ENCODE data around the gene ATP8A2.
A peak's percentile ranks its signal among the peaks of the same experiment; 100 is the strongest.

Gene ATP8A2

DNA sequence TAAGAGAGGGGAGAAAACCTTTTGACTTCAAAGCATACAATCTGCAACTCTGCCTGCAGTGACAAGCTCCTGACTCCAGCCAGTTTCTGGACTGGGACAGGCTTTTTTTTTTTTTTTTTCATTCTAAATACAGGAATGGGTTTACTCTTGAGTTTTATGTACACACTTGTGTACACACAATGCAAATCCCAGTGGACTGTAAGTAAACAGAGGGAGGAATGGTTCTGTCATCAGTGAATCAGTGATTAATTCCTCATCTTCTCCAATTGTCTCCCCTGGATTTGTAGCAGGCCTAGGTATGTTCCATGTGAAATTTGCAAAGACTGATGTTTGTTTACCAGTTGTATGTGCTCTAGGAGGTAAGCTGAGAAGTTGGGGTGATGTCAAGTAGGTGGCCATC lies 495.3 kb downstream of the ATP8A2 start:
- DNase-seq = no peak

- no peak for DNase-seq
Measured at GRCh38 chr13:25868490-25868889, 496.7 kb downstream of the ATP8A2 start.

DNA sequence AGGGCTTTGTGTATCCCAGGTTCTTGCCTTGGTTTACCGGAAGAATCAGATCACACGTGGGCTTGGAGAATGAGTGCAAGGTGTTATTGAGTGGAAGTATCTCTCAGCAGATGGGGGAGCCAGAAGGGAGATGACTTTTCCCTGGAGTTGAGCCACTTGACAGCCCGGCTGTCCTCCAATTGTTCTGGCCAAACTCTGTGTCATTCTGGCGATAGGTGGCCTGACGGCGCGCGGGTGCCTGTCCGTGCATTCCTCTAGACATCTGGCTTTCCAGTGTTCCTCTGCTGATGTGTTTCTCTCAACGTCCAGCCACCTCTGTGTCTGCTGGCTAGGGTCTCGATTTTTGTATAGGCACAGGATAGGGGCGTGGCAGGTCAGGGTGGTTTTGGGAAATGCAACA lies 498.2 kb downstream of the ATP8A2 start:
- DNase-seq = no peak

GRCh38 chr13:25871389-25872125 lies 499.8 kb downstream of the ATP8A2 start:
- DNase-seq = no peak

DNA sequence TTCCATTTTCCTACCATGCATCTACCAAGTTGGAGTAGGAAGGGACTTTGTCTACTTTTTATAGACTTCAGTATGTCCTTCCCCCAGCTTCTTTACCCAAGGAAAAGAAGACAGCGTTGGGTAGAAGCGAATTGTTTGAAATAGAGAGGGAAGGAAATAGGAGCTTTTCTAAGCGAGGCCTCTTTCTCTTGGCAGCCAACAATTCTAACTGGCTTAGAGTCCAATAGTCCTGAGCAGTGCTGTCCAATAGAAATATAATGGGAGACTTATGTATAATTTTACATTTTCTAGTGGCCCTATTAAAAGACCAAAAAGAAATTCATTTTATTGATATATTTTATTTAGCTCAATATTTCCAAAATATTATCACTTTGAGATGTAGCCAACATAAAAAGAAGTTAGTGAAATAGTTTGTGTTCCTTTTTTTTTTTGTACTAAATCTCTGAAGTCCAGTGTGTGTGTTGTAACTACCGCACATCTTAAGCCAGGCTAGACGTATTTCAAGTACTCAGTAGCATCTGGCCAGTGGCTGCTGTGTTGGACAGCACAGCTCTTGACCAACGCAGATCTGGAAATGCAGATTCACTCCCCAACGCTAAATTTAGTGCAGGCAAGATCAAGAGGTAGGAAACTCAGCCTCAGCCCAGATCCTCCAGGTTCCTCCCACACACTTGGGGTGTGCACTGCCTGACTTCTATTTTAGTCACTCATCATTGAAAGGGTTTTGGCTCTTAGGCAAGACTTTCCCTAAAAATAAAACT lies 500.9 kb downstream of the ATP8A2 start:
- DNase-seq = no peak

DNA sequence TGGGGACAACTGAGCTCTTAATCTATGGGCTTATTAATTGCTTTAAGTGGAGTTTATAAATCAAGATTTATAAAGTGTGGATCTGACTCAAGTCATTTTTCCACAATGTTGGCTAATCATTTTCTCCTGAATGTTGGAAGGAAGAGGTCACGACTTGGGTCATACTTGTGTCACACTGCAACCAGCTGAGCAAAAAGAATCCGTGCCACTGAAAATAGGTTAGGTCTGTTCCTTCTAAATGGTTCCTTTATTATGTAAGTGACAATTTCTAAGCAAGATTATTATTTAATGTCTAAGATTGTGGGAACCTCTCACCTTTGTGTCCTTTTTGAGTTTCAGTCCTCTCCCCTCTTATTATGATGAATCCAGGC lies 501.5 kb downstream of the ATP8A2 start:
- DNase-seq = no peak

DNA sequence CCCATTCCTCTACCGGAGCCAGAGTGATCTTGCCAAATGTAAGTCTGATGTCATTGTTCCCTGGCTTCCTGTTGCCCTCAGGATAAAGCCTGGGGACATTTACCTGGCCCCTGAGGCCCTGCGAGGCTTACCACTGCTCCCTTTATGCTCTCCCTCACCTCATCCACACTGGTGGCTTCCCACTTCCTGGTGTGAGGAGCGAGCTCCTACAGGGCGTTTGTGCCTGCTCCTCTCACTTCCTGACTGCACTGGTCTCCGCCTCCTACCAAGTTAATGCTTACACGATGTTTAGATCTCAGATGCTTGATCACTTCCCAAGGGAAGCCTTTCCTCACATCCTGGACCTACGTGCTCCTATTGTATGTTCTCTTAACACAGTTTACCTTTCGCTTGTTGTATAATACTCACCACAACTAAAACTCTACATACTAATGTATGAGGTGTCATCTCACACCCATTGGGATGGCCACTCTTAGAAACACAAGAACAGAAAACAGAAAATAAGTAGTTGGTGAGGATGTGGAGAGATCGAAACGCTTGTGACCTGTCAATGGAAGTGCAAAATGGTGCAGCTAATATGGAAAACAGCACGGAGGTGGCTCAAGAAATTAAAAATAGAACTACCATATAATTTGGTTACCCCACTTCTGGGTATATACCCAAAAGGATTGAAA lies 502.4 kb downstream of the ATP8A2 start:
- no peak for DNase-seq

DNA sequence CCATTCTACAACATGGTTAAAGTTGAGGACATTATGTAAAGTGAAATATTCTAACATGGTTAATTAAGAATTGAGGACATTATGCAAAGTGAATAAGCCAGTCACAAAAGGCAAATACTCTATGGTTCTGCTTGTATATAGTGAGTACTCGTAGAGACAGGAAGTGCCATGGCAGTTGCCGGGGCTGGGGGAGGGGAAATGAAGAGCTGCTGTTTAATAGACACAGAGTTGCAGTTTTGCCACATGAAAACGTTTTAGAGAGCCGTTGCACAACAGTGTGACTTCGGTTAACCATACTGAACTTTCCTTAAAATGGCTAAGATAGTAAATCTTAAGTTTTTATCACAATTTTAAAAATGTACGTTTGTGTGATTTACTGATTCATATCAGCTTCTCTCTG lies 503.1 kb downstream of the ATP8A2 start:
- DNase-seq = peak; percentile 68 to 74

- DNase-seq = no peak
Measured at GRCh38 chr13:25876247-25876646, 504.5 kb downstream of the ATP8A2 start.

DNA sequence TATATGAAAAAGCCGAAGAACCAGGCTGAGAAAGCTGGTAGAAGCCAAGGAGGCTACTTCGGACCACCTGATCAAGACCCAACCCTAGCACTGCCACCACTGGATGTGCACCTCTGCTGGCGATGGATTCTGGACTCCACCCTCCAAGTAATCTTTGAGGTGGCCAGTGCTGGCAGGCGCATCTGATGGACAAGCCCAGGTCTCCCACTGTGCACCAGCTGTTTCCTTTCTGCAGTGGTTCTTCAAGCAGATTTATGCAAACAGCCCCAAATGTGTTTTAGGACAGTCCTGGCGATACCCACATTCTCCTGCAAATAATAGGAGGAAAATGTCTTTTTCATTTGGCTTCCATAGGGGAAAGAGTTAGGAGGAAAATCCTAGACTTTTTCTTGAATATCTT lies 507.7 kb downstream of the ATP8A2 start:
- no peak for DNase-seq

DNA sequence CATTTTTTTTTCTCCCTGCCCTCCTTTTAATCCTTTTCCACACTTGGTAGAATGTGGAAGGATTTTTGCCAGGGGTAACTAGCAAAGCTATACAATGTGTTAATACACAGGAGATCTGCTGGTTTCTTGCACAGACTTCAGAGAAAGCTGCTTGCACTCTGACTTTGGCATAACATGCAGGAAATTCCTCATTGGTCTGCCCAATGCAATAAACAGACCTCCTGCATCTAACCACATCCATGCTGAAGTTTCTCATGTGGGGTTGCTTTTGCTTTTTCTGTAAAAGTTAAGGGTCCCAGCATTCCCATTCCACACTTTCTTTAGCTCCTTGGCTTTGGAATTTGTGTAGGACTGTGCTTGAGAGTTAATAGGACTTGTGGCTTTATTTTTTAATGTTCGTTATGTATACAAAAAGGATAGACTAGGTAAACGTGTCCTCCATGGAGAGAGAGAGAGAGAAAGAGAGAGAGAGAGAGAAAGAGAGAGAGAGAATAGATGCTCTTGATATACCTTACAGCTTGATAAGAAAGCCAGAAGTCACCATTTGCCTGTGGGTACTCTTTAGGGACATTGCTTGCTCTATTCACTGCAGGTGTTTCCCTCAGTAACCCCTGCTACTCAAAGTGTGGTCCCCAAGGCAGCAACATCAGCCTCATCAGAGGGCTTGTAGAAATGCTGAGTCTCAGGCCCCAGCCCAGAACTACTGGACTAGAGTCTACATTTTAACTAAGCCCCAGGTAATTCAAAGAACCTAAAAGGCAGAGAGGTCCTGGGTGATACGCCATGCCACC lies 509.6 kb downstream of the ATP8A2 start:
- no peak for DNase-seq

DNA sequence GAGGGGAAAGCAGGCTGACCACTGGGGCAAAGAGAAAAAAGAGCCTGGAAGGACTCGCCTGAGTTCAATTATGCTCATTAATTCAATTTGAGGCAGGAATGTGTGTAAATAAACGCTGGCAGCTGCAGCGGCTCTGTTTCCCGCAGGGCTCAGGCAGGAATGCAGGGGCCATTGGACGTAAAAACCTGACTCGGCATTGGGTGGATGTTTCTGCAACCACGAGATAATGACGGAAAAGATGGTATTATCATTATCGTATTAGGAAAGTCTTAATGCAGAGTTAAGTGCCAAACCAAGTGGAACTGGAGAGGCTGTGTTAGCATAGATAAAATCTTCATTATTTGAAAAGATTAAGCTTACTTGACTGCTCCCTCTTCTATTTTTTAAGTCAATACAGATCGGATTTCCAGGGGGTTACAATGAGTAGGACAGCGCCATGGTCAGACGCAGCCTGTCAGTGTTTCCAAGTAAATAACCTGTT lies 510.2 kb downstream of the ATP8A2 start:
- DNase-seq = no peak

GRCh38 chr13:25882466-25883357 lies 510.9 kb downstream of the ATP8A2 start:
- no peak for DNase-seq

GRCh38 chr13:25885418-25885817 lies 513.6 kb downstream of the ATP8A2 start:
- no peak for DNase-seq

DNA sequence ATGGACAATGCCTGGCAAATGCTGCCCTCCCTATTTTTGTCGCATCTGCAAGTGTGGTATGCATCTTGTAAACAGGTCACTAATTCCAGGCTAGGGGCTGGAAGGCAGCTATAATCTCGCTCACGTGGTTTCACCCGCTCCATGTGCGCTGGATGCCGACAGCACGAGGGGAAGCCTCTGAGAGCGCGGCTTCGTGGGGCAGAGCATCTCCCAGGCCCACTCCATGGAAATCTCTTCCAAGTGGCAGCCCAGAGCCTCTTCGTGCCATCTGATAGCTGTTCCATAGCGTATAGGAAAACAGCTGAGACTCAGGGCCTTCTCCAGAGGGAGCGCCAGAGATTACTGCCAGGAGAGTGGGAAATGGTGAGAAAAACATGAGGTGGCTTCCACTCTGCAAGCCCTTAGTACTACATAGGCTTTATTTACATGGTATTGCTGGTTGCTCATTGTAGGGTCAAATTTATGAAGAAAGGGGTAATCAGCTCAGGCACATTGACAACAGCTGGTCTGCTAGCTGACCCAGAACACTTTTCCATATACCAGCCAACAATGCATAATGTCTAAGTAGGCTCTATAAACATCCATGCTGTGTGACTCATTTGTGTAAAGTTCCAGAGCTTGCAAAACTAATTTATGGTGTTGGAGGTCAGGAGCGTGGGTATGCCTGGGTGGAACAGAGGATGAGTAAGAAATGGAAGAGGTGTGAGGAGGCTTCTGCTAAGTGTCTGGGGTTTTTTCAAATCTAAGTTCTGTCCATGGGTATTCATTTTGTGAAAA lies 514.9 kb downstream of the ATP8A2 start:
- DNase-seq = no peak

DNA sequence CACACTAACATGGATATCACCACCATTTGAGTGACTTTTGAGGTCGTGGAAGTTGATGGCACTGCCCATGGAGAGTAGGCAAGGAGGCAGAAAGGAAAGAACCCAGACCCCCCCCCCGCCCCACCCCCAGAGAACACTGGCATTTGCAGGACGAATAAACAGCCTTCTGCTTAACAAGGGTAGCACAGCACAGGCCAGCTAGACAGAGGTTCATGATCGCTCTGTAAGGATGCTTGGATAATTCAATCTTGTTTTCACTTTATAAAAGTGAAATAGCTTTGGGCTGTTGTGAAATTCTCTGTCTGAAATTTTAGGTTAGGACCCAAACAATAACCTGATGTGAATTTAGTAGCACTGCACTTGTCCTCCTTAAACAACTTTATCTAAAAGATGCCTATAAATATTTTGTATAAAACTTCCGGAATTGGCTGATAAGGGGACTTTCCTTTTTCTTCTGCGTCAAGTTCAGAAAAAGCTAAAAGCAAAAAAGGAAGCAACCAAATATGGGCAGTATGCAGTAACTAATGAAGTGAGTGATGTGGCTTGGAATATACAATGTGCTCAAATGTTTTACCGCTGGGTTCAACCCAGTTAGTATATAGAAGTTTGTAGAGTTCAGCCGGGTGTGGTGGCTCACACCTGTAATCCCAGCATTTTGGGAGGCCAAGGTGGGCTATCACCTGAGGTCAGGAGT lies 516.3 kb downstream of the ATP8A2 start:
- peak in 1 of 2 donors; percentile 72 for DNase-seq

DNA sequence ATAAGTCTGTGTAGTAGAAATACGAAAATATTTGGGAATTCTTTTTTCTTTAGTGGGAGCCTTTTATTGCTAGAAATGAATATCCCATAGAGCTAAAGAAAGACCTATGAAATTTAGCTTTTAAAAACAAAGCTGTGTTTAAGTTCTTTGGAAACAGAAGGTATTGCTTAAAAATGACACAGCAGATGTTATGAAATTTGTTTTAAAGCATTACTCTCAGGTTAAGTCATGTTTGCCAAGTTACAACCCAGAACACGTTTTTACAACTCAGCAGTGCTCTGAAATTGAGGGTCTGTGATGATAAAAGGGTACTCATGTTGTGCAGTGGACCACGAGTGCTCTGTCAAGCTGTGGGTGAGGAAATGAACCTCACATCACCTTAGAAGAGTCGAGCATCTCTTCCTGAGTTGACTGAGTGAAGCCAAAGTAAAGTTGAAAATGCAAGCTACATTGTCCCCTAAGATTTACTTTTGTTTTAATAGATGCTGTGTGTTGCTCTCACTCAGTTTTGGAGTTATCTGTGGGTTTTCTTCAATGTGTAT lies 519.0 kb downstream of the ATP8A2 start:
- no peak for DNase-seq

DNA sequence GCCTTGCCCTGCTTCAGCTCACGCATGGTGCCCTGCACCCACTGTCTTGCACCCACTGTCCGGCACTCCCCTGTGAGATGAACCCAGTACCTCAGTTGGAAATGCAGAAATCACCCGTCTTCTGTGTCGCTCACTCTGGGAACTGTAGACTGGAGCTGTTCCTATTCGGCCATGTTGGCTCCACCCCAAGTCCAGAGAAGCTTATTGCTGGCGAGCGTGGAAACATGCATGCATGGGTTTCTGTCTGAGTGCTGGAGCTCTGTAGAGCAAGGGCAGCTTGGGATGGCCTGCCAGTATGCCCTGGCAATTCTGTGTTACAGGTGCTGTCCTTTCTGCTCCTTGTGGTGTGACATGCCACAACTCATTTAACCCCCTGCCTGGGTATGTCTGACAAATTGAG lies 527.2 kb downstream of the ATP8A2 start:
- no peak for DNase-seq

DNA sequence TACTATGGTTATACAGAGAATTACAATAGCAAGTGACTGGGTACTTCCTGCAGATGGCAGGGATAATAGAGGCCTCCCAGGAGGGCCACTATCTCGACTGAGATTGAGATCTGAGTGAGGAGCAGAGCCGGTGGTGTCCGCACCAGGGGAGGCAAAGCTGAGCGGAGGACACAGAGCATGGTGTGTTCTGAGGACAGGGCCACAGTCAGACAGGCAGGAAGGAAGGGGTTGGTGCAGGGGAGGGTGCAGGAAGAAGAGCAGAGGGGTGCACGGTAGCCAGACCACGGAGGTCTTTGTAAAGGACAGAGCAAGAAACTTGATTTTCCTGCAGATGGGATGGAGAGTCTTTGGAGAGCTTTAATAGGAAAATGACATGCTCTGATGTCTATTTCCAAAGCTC lies 527.7 kb downstream of the ATP8A2 start:
- no peak for DNase-seq

DNA sequence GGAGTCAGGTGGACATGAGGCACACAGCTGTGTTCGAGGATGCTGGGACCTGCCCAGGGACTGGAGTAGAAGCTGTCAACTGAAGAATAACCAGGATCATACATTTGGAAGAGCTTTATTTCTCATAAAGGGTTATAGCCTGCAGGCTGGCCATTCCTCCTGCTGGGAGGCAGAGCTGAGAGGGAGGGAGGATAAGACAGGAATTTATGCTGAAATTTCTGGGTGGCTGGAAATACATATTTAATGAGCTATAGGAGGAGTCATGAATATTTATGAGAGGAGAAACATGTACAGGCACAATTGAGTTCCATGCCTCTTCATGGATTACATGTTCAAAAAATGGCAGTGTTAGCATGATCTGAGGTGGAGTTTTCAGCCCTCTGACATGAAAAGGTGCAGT lies 528.2 kb downstream of the ATP8A2 start:
- no peak for DNase-seq
